Measurements from ENCODE around the gene KNCN.
A peak's percentile ranks its signal among the peaks of the same experiment; 100 is the strongest.

The KNCN gene

GRCh38 chr1:46547481-46548383 is 3.7 kb downstream of the KNCN start:
- Histone ChIP-seq H3K27ac (ENCODE audit: low read depth, low read length) (no peak overlapping the region), H3K4me3 (ENCODE audit: low read length) (no peak overlapping the region), H3K27me3 (ENCODE audit: control insufficient read depth, low read length) (peaks cover 16% of the 10 kb centered on the region), H3K4me1 (ENCODE audit: control insufficient read depth, low read length) (no peaks in the 10 kb centered on the region), H3K4me2 (ENCODE audit: low read length) (peak overlapping the region; percentile 36; the same call in 1 of the 2 replicates), H4K20me1 (ENCODE audit: control insufficient read depth, insufficient read depth, low read depth, low read length) (no peaks in the 10 kb centered on the region), H3K36me3 (ENCODE audit: control insufficient read depth, low read length) (no peaks in the 10 kb centered on the region), H3F3A (ENCODE audit: control insufficient read depth, insufficient read depth) (no peaks in the 10 kb centered on the region), H3K79me2 (ENCODE audit: control insufficient read depth, low read length) (no peaks in the 10 kb centered on the region), H3K9me3 (ENCODE audit: control insufficient read depth, insufficient read depth, low read length) (no peaks in the 10 kb centered on the region), H3K9me2 (replicated peaks; ENCODE audit: control insufficient read depth, low read length) (no peaks in the 10 kb centered on the region)
- no peak for TF ChIP-seq EZH2phosphoT487 (IDR thresholded peaks at IDR 0.05; ENCODE audit: borderline replicate concordance, low read length)
- peak; percentile 68 for TF ChIP-seq CTCF (IDR thresholded peaks at IDR 0.05; ENCODE audit: low read depth, low read length, poor library complexity, severe bottlenecking)

GRCh38 chr1:46546210-46546609 is 5.2 kb downstream of the KNCN start:
- H3K9me3 ChIP-seq (ENCODE audit: control insufficient read depth, insufficient read depth, low read length) = no peaks in the 10 kb centered on the region
- no peaks in the 10 kb centered on the region for H3K79me2 ChIP-seq (ENCODE audit: control insufficient read depth, low read length)
- H3K4me2 ChIP-seq (ENCODE audit: low read length) = no peak overlapping the region
- no peaks in the 10 kb centered on the region for H4K20me1 ChIP-seq (ENCODE audit: control insufficient read depth, insufficient read depth, low read depth, low read length)
- no peak overlapping the region for H3K4me3 ChIP-seq (ENCODE audit: low read length)
- no peaks in the 10 kb centered on the region for H3K4me1 ChIP-seq (ENCODE audit: control insufficient read depth, low read length)
- peaks cover 12% of the 10 kb centered on the region for H3K27me3 ChIP-seq (ENCODE audit: control insufficient read depth, low read length)
- no peaks in the 10 kb centered on the region for H3F3A ChIP-seq (ENCODE audit: control insufficient read depth, insufficient read depth)
- H3K27ac ChIP-seq (ENCODE audit: low read depth, low read length) = no peak overlapping the region
- H3K36me3 ChIP-seq (ENCODE audit: control insufficient read depth, low read length) = no peaks in the 10 kb centered on the region
- no peaks in the 10 kb centered on the region for H3K9me2 ChIP-seq (replicated peaks; ENCODE audit: control insufficient read depth, low read length)
- TF ChIP-seq CTCF (IDR thresholded peaks at IDR 0.05; ENCODE audit: low read depth, low read length, poor library complexity, severe bottlenecking) (no peak), EZH2phosphoT487 (IDR thresholded peaks at IDR 0.05; ENCODE audit: borderline replicate concordance, low read length) (no peak)

- Histone ChIP-seq H3K27ac (ENCODE audit: low read depth, low read length) (no peak overlapping the region), H3K4me1 (ENCODE audit: control insufficient read depth, low read length) (no peaks in the 10 kb centered on the region), H3K9me2 (replicated peaks; ENCODE audit: control insufficient read depth, low read length) (no peaks in the 10 kb centered on the region), H3K27me3 (ENCODE audit: control insufficient read depth, low read length) (peaks cover 12% of the 10 kb centered on the region), H3K4me3 (ENCODE audit: low read length) (no peak overlapping the region), H3K4me2 (ENCODE audit: low read length) (no peak overlapping the region), H4K20me1 (ENCODE audit: control insufficient read depth, insufficient read depth, low read depth, low read length) (no peaks in the 10 kb centered on the region), H3K9me3 (ENCODE audit: control insufficient read depth, insufficient read depth, low read length) (no peaks in the 10 kb centered on the region), H3K79me2 (ENCODE audit: control insufficient read depth, low read length) (no peaks in the 10 kb centered on the region), H3K36me3 (ENCODE audit: control insufficient read depth, low read length) (no peaks in the 10 kb centered on the region), H3F3A (ENCODE audit: control insufficient read depth, insufficient read depth) (no peaks in the 10 kb centered on the region)
- TF ChIP-seq CTCF (IDR thresholded peaks at IDR 0.05; ENCODE audit: low read depth, low read length, poor library complexity, severe bottlenecking) (no peak), EZH2phosphoT487 (IDR thresholded peaks at IDR 0.05; ENCODE audit: borderline replicate concordance, low read length) (no peak)
Observed at GRCh38 chr1:46545784-46546183, 5.7 kb downstream of the KNCN start.
